Measurements from ENCODE around the gene VPS25. TPM values are rescaled to one million over a fixed set of nuclear protein-coding genes. Genes with fewer than 3 reads are reported as not detected.

The VPS25 gene
- total RNA-seq, 1 experiment from 2014 or later, result 103 TPM

DNA sequence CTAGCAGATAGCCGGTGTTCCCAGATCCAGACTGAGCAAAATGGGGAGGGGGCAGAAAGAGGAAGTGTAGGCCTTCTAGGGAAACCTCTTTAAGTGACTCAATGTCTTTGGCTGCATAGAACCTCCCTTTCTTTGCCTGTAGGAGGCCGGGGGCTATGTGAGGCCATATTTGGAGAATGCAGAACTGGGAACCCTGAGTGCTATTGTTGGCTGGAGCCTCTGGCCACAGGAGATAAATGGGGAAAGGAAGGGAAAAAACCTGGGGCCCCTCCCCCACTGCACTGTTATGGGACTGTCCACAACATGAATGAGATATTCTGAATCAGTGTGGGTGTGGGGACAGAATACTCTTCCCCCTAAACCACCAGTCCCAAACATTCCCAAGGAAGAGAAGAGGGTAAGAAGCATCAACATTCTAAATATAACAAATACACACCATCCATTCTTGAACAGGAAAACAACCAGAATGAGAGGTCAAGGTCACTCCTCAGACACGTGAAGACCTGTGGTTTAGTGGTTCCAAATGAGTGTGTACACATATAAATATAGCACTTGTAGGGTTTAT, 2.4 kb downstream of the VPS25 start:
- no peak for TF ChIP-seq CTCF (IDR thresholded peaks at IDR 0.05; ENCODE audit: insufficient read depth in 1 of 2, low read depth in 1 of 2, low read length in 1 of 2, severe bottlenecking in 1 of 2, unreplicated experiment in 1 of 2)
- POLR2A ChIA-PET, result no interaction called here

DNA sequence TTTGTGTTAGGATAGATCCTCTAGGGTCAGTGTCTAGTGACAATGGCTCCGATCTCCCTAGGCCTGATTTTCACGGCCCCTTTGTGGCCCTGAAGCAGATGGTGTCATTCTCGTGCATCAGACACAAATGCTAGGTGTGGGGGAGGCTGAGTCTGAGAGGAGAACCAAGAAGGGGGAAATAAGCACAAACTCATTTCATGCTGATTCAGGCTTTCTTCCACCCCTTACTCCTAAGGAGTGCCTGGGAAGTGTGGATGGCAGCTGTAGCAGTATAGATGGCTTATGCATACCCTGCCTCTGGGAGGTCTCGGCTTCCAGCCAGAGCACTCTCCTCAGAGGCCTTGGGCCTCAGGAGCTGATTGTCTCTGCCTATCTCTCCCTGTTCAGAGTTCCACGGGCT, 5.3 kb downstream of the VPS25 start:
- ChIA-PET POLR2A (interaction anchor here (0.6 to 2.5 kb wide), 2 partner anchors 46 to 102 kb away, joined by 4 to 14 read pairs; partner anchors contain the start of gene BECN1), CTCF (interaction anchor here (1.1 kb wide), 1 partner anchor 15 kb away, joined by 3 read pairs; no protein-coding TSS in a partner anchor)
- Histone ChIP-seq H3K4me3 (ENCODE audit: low read depth, low read length) (no peak overlapping the region), H3K27me3 (replicated peaks; ENCODE audit: control insufficient read depth, insufficient read depth, low read length) (no peaks in the 10 kb centered on the region), H3K4me1 (peaks cover 30% of the 10 kb centered on the region), H3K36me3 (ENCODE audit: control insufficient read depth, insufficient read depth, low read length) (no peaks in the 10 kb centered on the region), H3K9me3 (no peaks in the 10 kb centered on the region)
- H3K27me3 Mint-ChIP-seq (ENCODE audit: insufficient read depth, unreplicated experiment), result no peaks in the 10 kb centered on the region
- peaks cover 34% of the 10 kb centered on the region for H3K36me3 Mint-ChIP-seq (ENCODE audit: insufficient read depth, unreplicated experiment)
- BruUV-seq (replicated peaks), result no TSS peak
- no peaks in the 10 kb centered on the region for H3K9me3 Mint-ChIP-seq (ENCODE audit: unreplicated experiment)
- H3K27ac Mint-ChIP-seq (ENCODE audit: unreplicated experiment), result no peak overlapping the region
- no peak overlapping the region for H3K4me3 Mint-ChIP-seq (ENCODE audit: unreplicated experiment)
- no peak for TF ChIP-seq CTCF (IDR thresholded peaks at IDR 0.05; ENCODE audit: insufficient read depth in 1 of 2, low read depth in 1 of 2, low read length in 1 of 2, severe bottlenecking in 1 of 2, unreplicated experiment in 1 of 2)
- DNase-seq, result no peak
- intact Hi-C loops (cut with micrococcal nuclease; ENCODE audit: unreplicated experiment), result no loop called here
- peaks cover 18% of the 10 kb centered on the region for H3K4me1 Mint-ChIP-seq (ENCODE audit: low read depth, unreplicated experiment)

More for the DNA sequence above, 2.4 kb downstream of the VPS25 start:
- CTCF ChIA-PET, result no interaction called here
- Histone ChIP-seq H3K4me3 (ENCODE audit: low read depth, low read length) (no peak overlapping the region), H3K9me3 (no peaks in the 10 kb centered on the region), H3K36me3 (ENCODE audit: control insufficient read depth, insufficient read depth, low read length) (no peaks in the 10 kb centered on the region), H3K4me1 (peaks cover 13% of the 10 kb centered on the region), H3K27me3 (replicated peaks; ENCODE audit: control insufficient read depth, insufficient read depth, low read length) (no peaks in the 10 kb centered on the region)
- peaks cover 10% of the 10 kb centered on the region for H3K4me1 Mint-ChIP-seq (ENCODE audit: low read depth, unreplicated experiment)
- no peak for DNase-seq
- BruUV-seq (replicated peaks), result no TSS peak
- H3K36me3 Mint-ChIP-seq (ENCODE audit: insufficient read depth, unreplicated experiment), result peaks cover 34% of the 10 kb centered on the region
- no peaks in the 10 kb centered on the region for H3K9me3 Mint-ChIP-seq (ENCODE audit: unreplicated experiment)
- no peak overlapping the region for H3K4me3 Mint-ChIP-seq (ENCODE audit: unreplicated experiment)
- no peaks in the 10 kb centered on the region for H3K27me3 Mint-ChIP-seq (ENCODE audit: insufficient read depth, unreplicated experiment)
- H3K27ac Mint-ChIP-seq (ENCODE audit: unreplicated experiment), result no peak overlapping the region
- intact Hi-C loops (cut with micrococcal nuclease; ENCODE audit: unreplicated experiment), result no loop called here

GRCh38 chr17:42779304-42779935, 6.2 kb downstream of the VPS25 start:
- no peaks in the 10 kb centered on the region for H3K9me3 Mint-ChIP-seq (ENCODE audit: unreplicated experiment)
- peak overlapping the region; percentile 76 for H3K4me3 Mint-ChIP-seq (ENCODE audit: unreplicated experiment)
- H3K27me3 ChIP-seq (replicated peaks; ENCODE audit: control insufficient read depth, insufficient read depth, low read length), result no peaks in the 10 kb centered on the region
- H3K9me3 ChIP-seq, result no peaks in the 10 kb centered on the region
- DNase-seq, result no peak
- peaks cover 29% of the 10 kb centered on the region for H3K4me1 ChIP-seq
- no peaks in the 10 kb centered on the region for H3K27me3 Mint-ChIP-seq (ENCODE audit: insufficient read depth, unreplicated experiment)
- peak overlapping the region; percentile 65 for H3K27ac Mint-ChIP-seq (ENCODE audit: unreplicated experiment)
- CTCF ChIA-PET, result interaction anchor here (0.6 to 2.0 kb wide), 4 partner anchors 16 to 54 kb away, joined by 3 to 15 read pairs (median 4); partner anchors contain the start of gene BECN1
- H3K36me3 ChIP-seq (ENCODE audit: control insufficient read depth, insufficient read depth, low read length), result no peaks in the 10 kb centered on the region
- peaks cover 19% of the 10 kb centered on the region for H3K4me1 Mint-ChIP-seq (ENCODE audit: low read depth, unreplicated experiment)
- intact Hi-C loops (cut with micrococcal nuclease; ENCODE audit: unreplicated experiment), result no loop called here
- no peak overlapping the region for H3K4me3 ChIP-seq (ENCODE audit: low read depth, low read length)
- no peak for TF ChIP-seq CTCF (IDR thresholded peaks at IDR 0.05; ENCODE audit: insufficient read depth in 1 of 2, low read depth in 1 of 2, low read length in 1 of 2, severe bottlenecking in 1 of 2, unreplicated experiment in 1 of 2)
- POLR2A ChIA-PET, result interaction anchor here (0.6 to 2.5 kb wide), 7 partner anchors 16 to 170 kb away, joined by 3 to 14 read pairs (median 4); partner anchors contain the start of genes BECN1, PLEKHH3, RAMP2 and RETREG3
- no TSS peak for BruUV-seq (replicated peaks)
- peaks cover 30% of the 10 kb centered on the region for H3K36me3 Mint-ChIP-seq (ENCODE audit: insufficient read depth, unreplicated experiment)

Measured in Caco-2 (cell line).